ENCODE measurements around the gene KCNK10.

Gene KCNK10

DNA sequence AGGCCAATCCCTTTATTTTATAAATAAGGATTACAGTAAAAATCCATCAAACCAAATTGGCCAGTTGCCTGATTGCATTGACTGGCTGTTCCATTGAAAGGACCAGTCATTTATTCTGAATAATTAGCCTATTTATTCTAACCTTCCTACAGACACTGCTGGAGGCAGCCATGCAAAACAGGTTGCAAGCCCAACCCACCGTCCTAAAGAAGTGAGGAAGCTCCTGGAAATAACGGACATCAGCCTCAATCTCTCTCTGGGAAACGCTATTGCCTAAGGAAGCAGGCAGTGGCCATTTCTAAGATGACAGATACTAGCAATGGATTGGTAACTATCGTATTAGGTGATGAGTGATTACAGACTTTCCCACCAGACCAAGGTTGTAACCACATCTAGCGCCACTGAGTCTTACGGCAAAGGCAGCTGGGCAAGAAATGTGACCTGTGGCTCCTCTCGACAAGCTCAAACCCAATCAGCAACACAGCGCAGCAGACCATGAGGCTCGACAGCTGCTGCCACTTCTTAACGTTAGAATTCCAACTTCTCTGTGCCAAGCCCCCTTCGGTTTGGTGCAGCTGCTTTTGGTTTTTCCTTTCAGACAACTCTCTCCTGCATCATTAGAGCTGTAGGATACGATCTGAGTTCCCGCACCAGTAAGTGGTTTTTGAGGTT, 134.2 kb downstream of the KCNK10 start:
- no peak overlapping the region for H3K27ac ChIP-seq
- no peak for TF ChIP-seq ZFX (IDR thresholded peaks at IDR 0.05)
- TF ChIP-seq CTCF (conservative IDR thresholded peaks at IDR 0.05), result no peak

GRCh38 chr14:88185843-88186242, 137.2 kb downstream of the KCNK10 start:
- no peak overlapping the region for H3K27ac ChIP-seq
- TF ChIP-seq CTCF (conservative IDR thresholded peaks at IDR 0.05) (no peak), ZFX (IDR thresholded peaks at IDR 0.05) (no peak)

GRCh38 chr14:88184956-88185355, 138.1 kb downstream of the KCNK10 start:
- no peak for TF ChIP-seq ZFX (IDR thresholded peaks at IDR 0.05)
- no peak for TF ChIP-seq CTCF (conservative IDR thresholded peaks at IDR 0.05)
- no peak overlapping the region for H3K27ac ChIP-seq

- H3K27ac ChIP-seq, result no peak overlapping the region
- no peak for TF ChIP-seq ZFX (IDR thresholded peaks at IDR 0.05)
- TF ChIP-seq CTCF (conservative IDR thresholded peaks at IDR 0.05), result no peak
Observed at GRCh38 chr14:88181072-88181471, 142.0 kb downstream of the KCNK10 start.

DNA sequence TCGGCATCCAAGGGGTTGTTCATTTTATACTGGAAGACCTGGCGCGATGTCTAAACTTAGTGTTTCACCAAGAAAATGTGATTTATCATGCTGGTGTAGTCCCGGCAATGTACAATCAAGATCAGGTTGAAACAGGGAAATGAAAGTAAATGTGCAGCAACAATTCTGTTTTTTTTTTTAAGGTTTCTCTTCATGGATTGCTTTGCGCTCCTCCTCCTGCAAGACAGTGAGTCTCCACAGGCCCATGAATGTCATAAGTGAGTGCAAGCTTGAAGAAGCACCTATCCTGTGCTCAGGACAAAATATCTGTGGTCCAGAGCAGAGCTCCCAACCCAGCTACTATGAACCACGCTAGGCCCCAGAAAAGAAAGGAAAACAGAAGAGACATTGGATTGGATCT, 143.4 kb downstream of the KCNK10 start:
- H3K27ac ChIP-seq, result no peak overlapping the region
- no peak for TF ChIP-seq ZFX (IDR thresholded peaks at IDR 0.05)
- TF ChIP-seq CTCF (conservative IDR thresholded peaks at IDR 0.05), result no peak

DNA sequence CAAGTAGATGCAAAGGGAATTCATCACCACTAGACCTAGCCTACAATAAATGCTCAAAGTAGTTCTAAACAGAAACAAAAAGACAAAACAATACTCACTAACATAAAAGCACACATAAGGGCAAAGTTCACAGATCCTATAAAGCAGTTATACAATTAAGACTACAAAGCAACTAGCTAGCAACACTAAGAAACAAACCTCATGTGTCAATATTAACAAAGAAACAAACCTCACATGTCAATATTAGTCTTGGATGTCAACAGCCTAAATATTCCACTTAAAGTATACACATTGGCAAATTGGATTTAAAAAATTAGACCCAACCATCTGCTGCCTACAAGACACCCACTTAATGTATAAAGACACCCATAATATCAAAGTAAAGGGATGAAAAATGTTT, 152.7 kb downstream of the KCNK10 start:
- TF ChIP-seq ZFX (IDR thresholded peaks at IDR 0.05) (no peak), CTCF (conservative IDR thresholded peaks at IDR 0.05) (no peak)

DNA sequence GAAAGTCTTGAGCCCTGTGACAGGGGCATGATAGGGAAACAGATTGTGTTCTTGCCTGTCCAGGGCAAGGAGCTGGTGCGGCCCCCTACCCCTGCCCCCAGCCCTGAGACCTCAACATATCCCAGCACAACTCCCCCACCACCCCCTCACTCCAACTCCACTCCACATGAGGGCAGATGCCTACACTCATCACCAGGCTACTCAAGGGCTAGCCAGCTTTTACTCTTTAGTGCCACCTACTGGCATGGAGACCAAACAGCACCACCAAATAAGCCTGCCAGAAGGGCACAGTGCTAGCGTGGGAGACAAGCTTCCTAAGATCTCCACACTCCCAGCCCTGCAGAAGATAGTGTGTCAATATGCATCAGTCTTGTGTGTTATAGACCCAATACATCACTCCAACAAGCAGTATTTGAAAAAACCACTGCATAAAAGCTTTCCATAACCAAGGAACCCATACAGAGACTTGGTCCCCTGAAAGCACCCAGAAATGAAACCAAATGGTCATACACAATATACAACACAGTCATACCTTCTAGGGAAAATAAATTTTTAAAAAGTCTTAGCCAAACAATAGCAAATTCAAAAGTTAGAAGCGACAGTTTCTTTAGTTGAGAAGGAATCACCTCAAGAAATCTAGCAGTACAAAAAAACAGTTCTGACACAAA, 154.4 kb downstream of the KCNK10 start:
- no peak overlapping the region for H3K27ac ChIP-seq
- TF ChIP-seq CTCF (conservative IDR thresholded peaks at IDR 0.05) (peak; percentile 90), ZFX (IDR thresholded peaks at IDR 0.05) (no peak)

More for the DNA sequence above, 152.7 kb downstream of the KCNK10 start:
- H3K27ac ChIP-seq, result no peak overlapping the region
